ENCODE results near the gene MICU2.

MICU2 gene

DNA sequence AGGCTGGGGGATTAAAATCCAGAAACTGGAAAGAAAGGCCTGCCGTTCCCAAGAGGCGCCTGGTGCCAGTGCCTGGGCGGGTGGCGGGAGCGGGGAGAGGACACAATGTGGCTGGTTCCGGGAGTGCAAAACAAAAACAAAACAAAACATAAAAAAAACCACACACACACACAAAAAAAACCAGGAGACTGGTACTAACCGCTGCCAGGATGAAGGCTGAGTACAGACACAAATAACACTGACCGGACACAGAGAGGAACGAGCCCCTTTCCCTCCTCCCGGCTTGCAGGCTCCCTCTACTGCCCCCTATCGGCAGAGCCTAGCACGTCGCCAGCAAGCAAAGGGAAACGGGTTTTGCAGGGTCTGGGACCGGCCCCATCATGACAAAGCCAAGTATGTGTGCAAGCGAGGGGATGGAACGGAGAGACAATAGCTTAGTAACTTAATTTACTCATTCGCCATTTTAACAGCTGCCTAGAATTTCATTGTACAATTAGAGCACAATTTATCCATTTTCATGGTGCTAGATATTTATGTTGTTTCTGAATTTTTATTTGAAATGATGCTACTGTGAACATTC, 127.0 kb downstream of the MICU2 start:
- DNase-seq, result peak; percentile 82

DNA sequence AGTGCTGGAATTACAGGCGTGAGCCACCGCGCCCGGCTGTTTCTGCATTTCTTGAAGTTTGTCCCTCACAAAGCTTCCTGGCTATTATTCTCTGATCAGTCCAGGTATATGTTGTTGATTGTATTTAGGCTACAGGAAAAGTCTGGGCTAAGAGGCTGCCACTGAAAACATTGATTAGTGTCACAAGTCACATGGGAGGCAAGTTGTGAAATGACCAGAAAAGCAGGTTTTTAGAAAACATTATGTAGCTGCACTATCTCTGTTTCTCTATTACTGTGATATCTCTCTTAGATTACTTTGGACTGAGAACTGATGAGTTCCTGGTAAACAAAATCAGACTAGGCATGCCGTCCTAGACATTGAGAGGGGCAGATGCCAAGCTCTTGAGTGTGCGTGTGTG, 128.9 kb downstream of the MICU2 start:
- DNase-seq, result no peak

- DNase-seq, result no peak
Measured at GRCh38 chr13:21470785-21471184, 133.2 kb downstream of the MICU2 start.

- no peak for DNase-seq
Measured at GRCh38 chr13:21466527-21466926, 137.4 kb downstream of the MICU2 start.

DNA sequence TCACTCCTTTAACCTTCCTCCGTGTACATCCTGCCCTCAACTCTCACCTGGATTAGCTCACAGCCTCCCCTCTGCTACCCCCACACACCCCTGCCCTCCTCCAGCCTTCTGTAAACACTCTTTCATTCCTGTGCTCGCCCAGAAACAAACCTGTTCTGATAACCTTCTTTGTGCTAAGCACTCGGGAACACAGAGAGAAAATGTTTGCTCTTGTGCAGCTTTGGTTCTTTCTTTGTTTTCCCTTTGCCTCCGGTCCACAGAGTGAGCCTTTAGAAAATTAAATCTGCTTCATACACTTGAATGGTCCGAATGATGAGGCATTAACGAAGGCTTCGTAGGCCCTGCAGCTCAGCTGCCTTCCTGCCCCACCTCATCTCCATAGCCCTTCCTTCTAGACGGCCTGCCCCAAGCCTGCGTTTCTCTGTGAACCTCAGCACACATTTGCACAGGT, 138.2 kb downstream of the MICU2 start:
- DNase-seq, result no peak

- no peak for DNase-seq
Measured at GRCh38 chr13:21463424-21463823, 140.5 kb downstream of the MICU2 start.

DNA sequence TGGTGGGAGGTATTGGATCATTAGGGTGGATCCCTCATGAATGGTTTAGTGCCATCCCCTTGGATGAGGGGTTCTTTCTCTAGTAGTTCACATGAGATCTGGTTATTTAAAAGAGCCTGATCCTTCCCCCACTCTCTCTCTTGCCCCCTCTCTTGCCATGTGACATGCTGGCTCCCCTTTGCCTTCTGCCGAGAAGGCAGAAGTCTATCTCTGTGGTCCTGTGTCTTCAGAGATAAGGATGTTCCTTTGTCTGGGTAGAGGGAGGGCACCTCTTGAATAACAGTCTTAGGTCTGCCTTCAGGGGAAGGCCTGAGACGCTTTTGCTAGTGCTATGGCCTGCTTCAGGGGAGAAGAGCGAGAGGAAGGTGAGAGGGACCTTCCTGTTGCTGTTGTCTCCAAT, 142.8 kb downstream of the MICU2 start:
- DNase-seq, result no peak

- DNase-seq, result peak; percentile 92
Measured at GRCh38 chr13:21458813-21459701, 144.9 kb downstream of the MICU2 start, which contains the start of gene ZDHHC20. Gene ZDHHC20, minus strand, starts transcription at chr13:21459303. Its CDS starts 132 bp downstream, at chr13:21459171.

DNA sequence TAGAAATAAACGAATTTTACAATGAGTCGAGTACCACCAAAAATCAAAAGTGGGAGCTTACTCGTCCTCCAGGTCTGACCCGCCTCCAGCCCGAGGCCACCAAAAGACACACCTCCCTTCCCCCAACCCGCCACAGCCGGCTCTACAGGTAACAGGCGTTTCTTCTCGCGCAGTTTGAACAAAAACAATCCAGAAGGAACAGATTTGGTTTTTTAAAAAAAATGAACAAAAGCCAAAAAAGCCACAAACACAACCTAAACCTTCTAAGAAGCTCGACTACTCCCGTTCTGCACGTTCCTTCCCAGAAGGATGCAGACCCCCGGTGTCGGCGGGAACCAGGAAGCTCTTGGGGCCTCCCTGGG, 145.5 kb downstream of the MICU2 start:
- peak; percentile 51 for DNase-seq

GRCh38 chr13:21453387-21454081, 150.4 kb downstream of the MICU2 start:
- DNase-seq, result no peak

- DNase-seq, result no peak
Measured at GRCh38 chr13:21450936-21451335, 153.0 kb downstream of the MICU2 start.

GRCh38 chr13:21446656-21447055, 157.3 kb downstream of the MICU2 start:
- no peak for DNase-seq

GRCh38 chr13:21445759-21446158, 158.2 kb downstream of the MICU2 start:
- DNase-seq, result no peak

DNA sequence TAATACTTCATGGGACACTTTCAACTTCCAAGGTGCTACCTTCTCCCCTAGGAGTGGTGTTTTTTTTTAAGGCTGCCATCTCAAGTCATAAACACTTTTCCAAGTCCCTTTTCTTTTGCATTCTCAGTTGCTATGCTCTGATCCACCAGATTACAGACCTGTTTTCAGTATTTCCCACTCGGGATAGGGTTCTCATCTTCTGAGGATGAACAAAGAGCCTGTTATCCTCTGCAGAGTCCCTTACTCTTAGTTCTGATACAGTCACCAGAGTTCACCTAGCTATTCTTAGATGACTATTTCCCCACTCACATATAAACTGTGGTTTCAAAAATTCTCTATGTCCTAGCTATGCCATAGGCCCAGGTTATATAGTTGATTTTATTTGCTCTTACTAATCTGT, 160.8 kb downstream of the MICU2 start:
- DNase-seq, result no peak

Measured in CD4-positive, alpha-beta T cell treated with Interleukin-12 subunit alpha and Interleukin-12 subunit beta, for 1 hour (primary cell).